ENCODE data around the gene OR10W1.

Gene OR10W1

GRCh38 chr11:58285483-58286040 is 17.5 kb upstream of the OR10W1 start:
- Histone ChIP-seq H3F3A (ENCODE audit: insufficient read depth) (no peaks in the 10 kb centered on the region), H3K9me2 (replicated peaks; ENCODE audit: insufficient read depth, low read length) (no peaks in the 10 kb centered on the region), H3K4me2 (ENCODE audit: low read depth, low read length, poor library complexity, severe bottlenecking) (no peak overlapping the region), H3K79me2 (ENCODE audit: insufficient read depth, low read length) (no peaks in the 10 kb centered on the region), H3K27me3 (ENCODE audit: low read length) (no peaks in the 10 kb centered on the region), H4K20me1 (ENCODE audit: low read depth, low read length) (no peaks in the 10 kb centered on the region), H3K9me3 (ENCODE audit: insufficient read depth, low read length) (no peaks in the 10 kb centered on the region), H3K9ac (ENCODE audit: low read length) (no peak overlapping the region), H3K4me3 (ENCODE audit: insufficient read depth, low read length, poor library complexity, severe bottlenecking) (no peak overlapping the region), H3K36me3 (ENCODE audit: low read length) (no peaks in the 10 kb centered on the region), H3K27ac (ENCODE audit: low read depth, low read length) (no peak overlapping the region), H2AFZ (ENCODE audit: low read depth, low read length, severe bottlenecking) (no peak overlapping the region)
- TF ChIP-seq EZH2phosphoT487 (conservative IDR thresholded peaks at IDR 0.05; ENCODE audit: low read length) = no peak
- no peak for TF ChIP-seq CTCF (IDR thresholded peaks at IDR 0.05; ENCODE audit: insufficient read depth, low read length, poor library complexity, severe bottlenecking)

GRCh38 chr11:58276151-58276550 is 8.1 kb upstream of the OR10W1 start:
- Histone ChIP-seq H3K27ac (ENCODE audit: low read depth, low read length) (no peak overlapping the region), H3K9me3 (ENCODE audit: insufficient read depth, low read length) (no peaks in the 10 kb centered on the region), H4K20me1 (ENCODE audit: low read depth, low read length) (no peaks in the 10 kb centered on the region), H3K27me3 (ENCODE audit: low read length) (no peaks in the 10 kb centered on the region), H3K36me3 (ENCODE audit: low read length) (no peaks in the 10 kb centered on the region), H3K4me2 (ENCODE audit: low read depth, low read length, poor library complexity, severe bottlenecking) (no peak overlapping the region), H3K79me2 (ENCODE audit: insufficient read depth, low read length) (no peaks in the 10 kb centered on the region), H3F3A (ENCODE audit: insufficient read depth) (no peaks in the 10 kb centered on the region), H3K4me3 (ENCODE audit: insufficient read depth, low read length, poor library complexity, severe bottlenecking) (no peak overlapping the region), H3K9me2 (replicated peaks; ENCODE audit: insufficient read depth, low read length) (no peaks in the 10 kb centered on the region), H3K9ac (ENCODE audit: low read length) (no peak overlapping the region), H2AFZ (ENCODE audit: low read depth, low read length, severe bottlenecking) (no peak overlapping the region)
- TF ChIP-seq CTCF (IDR thresholded peaks at IDR 0.05; ENCODE audit: insufficient read depth, low read length, poor library complexity, severe bottlenecking) (no peak), EZH2phosphoT487 (conservative IDR thresholded peaks at IDR 0.05; ENCODE audit: low read length) (no peak)

- TF ChIP-seq EZH2phosphoT487 (conservative IDR thresholded peaks at IDR 0.05; ENCODE audit: low read length) (no peak), CTCF (IDR thresholded peaks at IDR 0.05; ENCODE audit: insufficient read depth, low read length, poor library complexity, severe bottlenecking) (no peak)
- H3K9ac ChIP-seq (ENCODE audit: low read length) = no peak overlapping the region
- no peak overlapping the region for H3K4me3 ChIP-seq (ENCODE audit: insufficient read depth, low read length, poor library complexity, severe bottlenecking)
- H4K20me1 ChIP-seq (ENCODE audit: low read depth, low read length) = no peaks in the 10 kb centered on the region
- H3K36me3 ChIP-seq (ENCODE audit: low read length) = no peaks in the 10 kb centered on the region
- H3F3A ChIP-seq (ENCODE audit: insufficient read depth) = no peaks in the 10 kb centered on the region
- no peaks in the 10 kb centered on the region for H3K9me3 ChIP-seq (ENCODE audit: insufficient read depth, low read length)
- H3K9me2 ChIP-seq (replicated peaks; ENCODE audit: insufficient read depth, low read length) = no peaks in the 10 kb centered on the region
- H3K79me2 ChIP-seq (ENCODE audit: insufficient read depth, low read length) = no peaks in the 10 kb centered on the region
- H3K27me3 ChIP-seq (ENCODE audit: low read length) = no peaks in the 10 kb centered on the region
- H2AFZ ChIP-seq (ENCODE audit: low read depth, low read length, severe bottlenecking) = no peak overlapping the region
- H3K27ac ChIP-seq (ENCODE audit: low read depth, low read length) = no peak overlapping the region
- H3K4me2 ChIP-seq (ENCODE audit: low read depth, low read length, poor library complexity, severe bottlenecking) = no peak overlapping the region
Measured at GRCh38 chr11:58275002-58275401, 6.9 kb upstream of the OR10W1 start.
